Hepatocyte (in vitro differentiated cells): ENCODE measurements around the gene CAD.

Experiments used
- CTCF ChIP-seq: fragments of 200-600 bp; sonication (generic); IDR thresholded peaks from 2 replicates; pipeline ENCODE4 v1.5.1; 2016; ENCODE audit warnings: antibody characterized with exemption, mild to moderate bottlenecking; ENCODE audit not compliant: poor library complexity
- EZH2 ChIP-seq: fragments of 200-600 bp; sonication (generic); IDR thresholded peaks from 2 replicates; pipeline ENCODE4 v1.6.1; 2016; ENCODE audit warnings: antibody characterized with exemption, mild to moderate bottlenecking, borderline replicate concordance
- EZH2phosphoT487 ChIP-seq: fragments of 200-600 bp; sonication (generic); IDR thresholded peaks from one replicate; pipeline ENCODE4 v1.6.1; 2018; ENCODE audit warnings: antibody characterized with exemption, mild to moderate bottlenecking, low read depth, moderate library complexity; ENCODE audit not compliant: unreplicated experiment, severe bottlenecking

GRCh38 chr2:27278010-27278409, 60.8 kb downstream of the CAD start:
- TF ChIP-seq CTCF (no peak), EZH2 (no peak), EZH2phosphoT487 (no peak)
